ENCODE measurements around the gene CSTPP1. TPM values are rescaled to one million over a fixed set of nuclear protein-coding genes. Genes with fewer than 3 reads are reported as not detected.

CSTPP1 gene
- total RNA-seq, result 1 to 10 TPM; 3.3 to 7.5 (median 4.6) TPM
- long read RNA-seq, partial matches to known transcripts, result 0 of 2 reads
- long read RNA-seq, other reads (novel, unspliced or antisense), result 0 of 2 reads

DNA sequence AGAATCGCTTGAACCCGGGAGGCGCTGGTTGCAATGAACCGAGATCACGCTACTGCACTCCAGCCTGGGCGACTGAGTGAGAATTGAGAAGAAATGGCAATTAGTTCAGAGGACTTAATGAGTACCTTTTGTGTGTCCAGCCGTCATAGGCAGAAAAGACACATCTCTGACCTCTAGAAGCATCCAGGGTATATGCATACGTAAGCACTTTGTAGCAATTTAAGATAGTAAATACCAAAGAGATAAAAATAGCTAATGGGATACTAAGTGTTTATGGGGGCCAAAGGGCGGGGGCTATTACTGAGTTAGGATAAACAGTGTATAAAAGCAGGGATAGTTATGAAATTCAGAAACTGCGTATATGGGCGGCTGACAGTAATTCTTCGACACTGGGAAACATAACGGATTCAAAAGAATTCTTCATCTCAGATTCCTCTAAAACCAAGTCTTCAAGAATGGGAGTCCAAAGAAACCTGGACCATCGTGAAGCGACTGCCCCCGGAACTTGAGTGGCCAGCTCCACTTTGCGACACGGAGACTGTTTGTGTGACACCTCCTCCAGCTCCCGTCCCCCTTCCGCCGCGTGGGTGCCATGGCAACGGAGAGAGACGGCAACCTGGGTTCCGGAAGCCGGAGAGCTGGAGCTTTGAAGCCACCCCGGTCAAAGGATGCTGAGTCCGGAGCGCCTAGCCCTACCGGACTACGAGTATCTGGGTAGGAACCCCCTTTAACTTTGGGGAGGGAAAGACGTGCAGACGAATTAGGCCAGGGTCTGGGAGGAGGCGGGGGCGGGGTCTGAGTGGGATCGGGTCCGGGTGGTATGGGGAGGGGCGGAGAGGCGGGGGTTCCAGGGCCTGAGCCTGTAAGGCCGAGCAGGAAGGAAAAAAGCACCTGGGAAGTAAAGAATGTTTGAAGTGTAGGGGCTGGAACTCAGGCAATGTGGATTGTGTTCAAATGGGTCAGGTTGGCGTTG is at the start of gene CSTPP1:
CSTPP1 (plus strand) TSS at position 624 of the 973 bp plus-strand sequence; CDS start at position 669, 45 bp downstream.
- Histone ChIP-seq H3K9me3 (no peaks in the 10 kb centered on the region), H3K4me3 (peak within 1 kb of the TSS; percentile 48 to 68 (median 56)), H3K4me1 (peaks cover 0 to 8% (median 1%) of the 10 kb centered on the region in 4 donors), H3K27ac (no peak within 1 kb of the TSS), H3K36me3 (no peaks in the 10 kb centered on the region), H3K27me3 (no peaks in the 10 kb centered on the region)
- DNase-seq, result peak; percentile 92 to 94 (median 94)
- ATAC-seq, result peak; percentile 99 to 100 (median 100)
- 18% methylated on average over 26 of the region's 41 CpGs for WGBS (ENCODE audit: insufficient coverage, low coverage, low lambda C conversion rate, missing lambda C conversion rate)
- TF ChIP-seq, protein P1, sequence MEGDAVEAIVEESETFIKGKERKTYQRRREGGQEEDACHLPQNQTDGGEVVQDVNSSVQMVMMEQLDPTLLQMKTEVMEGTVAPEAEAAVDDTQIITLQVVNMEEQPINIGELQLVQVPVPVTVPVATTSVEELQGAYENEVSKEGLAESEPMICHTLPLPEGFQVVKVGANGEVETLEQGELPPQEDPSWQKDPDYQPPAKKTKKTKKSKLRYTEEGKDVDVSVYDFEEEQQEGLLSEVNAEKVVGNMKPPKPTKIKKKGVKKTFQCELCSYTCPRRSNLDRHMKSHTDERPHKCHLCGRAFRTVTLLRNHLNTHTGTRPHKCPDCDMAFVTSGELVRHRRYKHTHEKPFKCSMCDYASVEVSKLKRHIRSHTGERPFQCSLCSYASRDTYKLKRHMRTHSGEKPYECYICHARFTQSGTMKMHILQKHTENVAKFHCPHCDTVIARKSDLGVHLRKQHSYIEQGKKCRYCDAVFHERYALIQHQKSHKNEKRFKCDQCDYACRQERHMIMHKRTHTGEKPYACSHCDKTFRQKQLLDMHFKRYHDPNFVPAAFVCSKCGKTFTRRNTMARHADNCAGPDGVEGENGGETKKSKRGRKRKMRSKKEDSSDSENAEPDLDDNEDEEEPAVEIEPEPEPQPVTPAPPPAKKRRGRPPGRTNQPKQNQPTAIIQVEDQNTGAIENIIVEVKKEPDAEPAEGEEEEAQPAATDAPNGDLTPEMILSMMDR (IDR thresholded peaks at IDR 0.05), result no peak
- no peak for TF ChIP-seq POLR2A (IDR thresholded peaks at IDR 0.05)
- intact Hi-C loops (cut with DNase I), result no loop called here

- DNase-seq (no peak), ATAC-seq (no peak)
- TF ChIP-seq, protein P1 (IDR thresholded peaks at IDR 0.05), result no peak
- TF ChIP-seq POLR2A (IDR thresholded peaks at IDR 0.05), result no peak
- Histone ChIP-seq H3K4me1 (no peaks in the 10 kb centered on the region), H3K9me3 (no peaks in the 10 kb centered on the region), H3K36me3 (no peaks in the 10 kb centered on the region), H3K27ac (no peak overlapping the region), H3K27me3 (no peaks in the 10 kb centered on the region), H3K4me3 (no peak overlapping the region)
- 87% methylated on average over 4 of the region's 5 CpGs for WGBS (ENCODE audit: insufficient coverage, low coverage, low lambda C conversion rate, missing lambda C conversion rate)
- intact Hi-C loops (cut with DNase I), result loop anchor here in 1 of 2 donors (5.0 kb wide), 1 partner anchor 264 kb away; no protein-coding TSS in a partner anchor
Observed at GRCh38 chr11:46888636-46889035, 47.9 kb upstream of the CSTPP1 start.

DNA sequence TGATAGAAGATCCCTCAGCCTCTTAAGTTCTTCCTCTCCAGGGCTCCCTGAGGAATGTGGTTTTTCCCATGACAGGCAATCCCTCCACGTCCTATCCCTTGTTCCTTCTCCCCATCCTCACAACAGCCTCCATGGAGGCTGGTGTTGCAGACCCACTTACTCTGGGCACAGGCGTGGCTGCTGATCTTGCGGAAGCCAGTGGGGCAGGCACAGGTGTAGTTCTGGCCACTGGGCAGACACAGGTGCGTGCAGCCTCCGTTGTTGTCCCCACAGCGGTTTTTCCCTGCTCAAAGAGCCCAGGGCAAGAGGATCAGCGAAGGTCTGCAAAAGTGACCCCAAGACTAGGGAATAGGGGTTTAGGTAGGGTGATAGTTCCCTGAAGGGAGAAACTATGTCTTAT is 47.3 kb upstream of the CSTPP1 start:
- H3K27ac ChIP-seq, result no peak overlapping the region
- no peak overlapping the region for H3K4me3 ChIP-seq
- no peak for DNase-seq
- ATAC-seq, result no peak
- intact Hi-C loops (cut with DNase I), result loop anchor here in 1 of 2 donors (5.0 kb wide), 1 partner anchor 263 kb away; no protein-coding TSS in a partner anchor
- TF ChIP-seq, protein P1 (IDR thresholded peaks at IDR 0.05), result no peak
- no peak for TF ChIP-seq POLR2A (IDR thresholded peaks at IDR 0.05)
- no peaks in the 10 kb centered on the region for H3K4me1 ChIP-seq
- no peaks in the 10 kb centered on the region for H3K36me3 ChIP-seq
- no peaks in the 10 kb centered on the region for H3K27me3 ChIP-seq
- WGBS (ENCODE audit: insufficient coverage, low coverage, low lambda C conversion rate, missing lambda C conversion rate), result no CpG with 5 or more reads among the region's 7 CpGs
- H3K9me3 ChIP-seq, result no peaks in the 10 kb centered on the region

DNA sequence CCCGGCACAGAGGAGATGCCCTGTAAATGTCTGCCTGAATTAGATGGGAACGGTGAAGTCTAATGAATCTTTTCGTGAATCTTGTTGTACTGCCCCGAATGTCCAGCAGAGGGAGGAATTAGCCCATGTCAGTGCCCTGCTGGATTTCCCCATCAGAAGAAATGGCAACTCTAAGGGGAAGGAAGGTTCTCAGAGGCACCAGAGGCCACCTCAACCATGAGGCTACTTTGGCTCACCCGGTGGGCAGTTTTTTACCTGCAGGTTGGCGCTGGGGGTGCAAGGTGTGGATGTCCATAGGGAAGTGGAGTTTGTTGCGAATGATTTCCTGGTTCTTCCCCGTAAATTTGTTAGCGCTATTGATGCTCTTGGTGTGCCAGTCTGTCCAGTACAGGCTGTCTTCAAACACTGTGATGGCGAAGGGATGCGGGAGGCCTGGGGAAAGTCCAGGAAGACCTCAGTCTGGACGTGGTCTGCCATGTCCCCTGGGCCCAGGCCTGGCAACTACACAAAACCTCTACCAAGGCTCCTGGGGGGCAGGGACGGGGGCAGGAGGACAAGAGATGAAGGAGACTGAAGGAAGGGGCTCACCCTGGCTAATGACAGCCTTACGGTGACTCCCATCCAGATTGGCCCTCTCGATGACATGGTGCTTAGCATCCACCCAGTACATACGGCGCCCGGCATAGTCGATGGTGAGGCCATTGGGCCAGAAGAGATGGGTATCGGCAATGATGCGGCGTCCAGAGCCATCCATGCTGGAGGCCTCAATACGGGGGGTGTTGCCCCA is 46.7 kb upstream of the CSTPP1 start:
- DNase-seq, result peak in 1 of 3 donors; percentile 73
- no peak overlapping the region for H3K4me3 ChIP-seq
- no peaks in the 10 kb centered on the region for H3K4me1 ChIP-seq
- peak; percentile 93 to 99 (median 97) for ATAC-seq
- H3K36me3 ChIP-seq, result no peaks in the 10 kb centered on the region
- whole genome bisulfite sequencing (ENCODE audit: insufficient coverage, low coverage, low lambda C conversion rate, missing lambda C conversion rate), result 28% methylated on average over 9 of the region's 23 CpGs
- no peaks in the 10 kb centered on the region for H3K27me3 ChIP-seq
- no peaks in the 10 kb centered on the region for H3K9me3 ChIP-seq
- intact Hi-C loops (cut with DNase I), result loop anchor here (5.0 to 10.0 kb wide), 2 partner anchors 262 to 455 kb away; no protein-coding TSS in a partner anchor
- TF ChIP-seq, protein P1 (IDR thresholded peaks at IDR 0.05), result peak; percentile 78 to 96 (median 81)
- TF ChIP-seq POLR2A (IDR thresholded peaks at IDR 0.05), result no peak
- H3K27ac ChIP-seq, result no peak overlapping the region

Measured in right lobe of liver (tissue), 6 donors.